ENCODE results near the gene GLMN.
"Not testable (repeated sequence)": the region's sequence is repeated elsewhere in the genome, so short reads cannot be mapped to it uniquely, and the experiment has no call there.

GLMN gene

DNA sequence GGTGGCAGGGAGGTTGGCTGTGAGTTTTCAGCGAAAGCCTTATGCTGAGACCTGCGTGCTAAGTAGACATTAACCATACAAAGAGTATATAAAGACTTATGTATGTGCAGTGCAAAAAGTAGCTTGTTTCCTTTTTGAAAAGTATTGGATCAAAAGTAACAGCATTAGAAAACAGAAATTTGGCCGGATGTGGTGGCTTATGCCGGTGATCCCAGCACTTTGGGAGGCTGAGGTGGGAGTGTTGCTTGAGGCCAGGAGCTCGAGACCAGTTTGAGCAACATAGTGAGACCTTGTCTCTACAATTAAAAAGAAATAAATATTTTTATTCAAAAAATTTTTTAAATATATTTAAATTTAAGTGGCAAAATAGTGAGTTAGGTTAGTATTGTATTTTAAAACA, 2.2 kb upstream of the GLMN start:
- TF ChIP-seq, protein P1, sequence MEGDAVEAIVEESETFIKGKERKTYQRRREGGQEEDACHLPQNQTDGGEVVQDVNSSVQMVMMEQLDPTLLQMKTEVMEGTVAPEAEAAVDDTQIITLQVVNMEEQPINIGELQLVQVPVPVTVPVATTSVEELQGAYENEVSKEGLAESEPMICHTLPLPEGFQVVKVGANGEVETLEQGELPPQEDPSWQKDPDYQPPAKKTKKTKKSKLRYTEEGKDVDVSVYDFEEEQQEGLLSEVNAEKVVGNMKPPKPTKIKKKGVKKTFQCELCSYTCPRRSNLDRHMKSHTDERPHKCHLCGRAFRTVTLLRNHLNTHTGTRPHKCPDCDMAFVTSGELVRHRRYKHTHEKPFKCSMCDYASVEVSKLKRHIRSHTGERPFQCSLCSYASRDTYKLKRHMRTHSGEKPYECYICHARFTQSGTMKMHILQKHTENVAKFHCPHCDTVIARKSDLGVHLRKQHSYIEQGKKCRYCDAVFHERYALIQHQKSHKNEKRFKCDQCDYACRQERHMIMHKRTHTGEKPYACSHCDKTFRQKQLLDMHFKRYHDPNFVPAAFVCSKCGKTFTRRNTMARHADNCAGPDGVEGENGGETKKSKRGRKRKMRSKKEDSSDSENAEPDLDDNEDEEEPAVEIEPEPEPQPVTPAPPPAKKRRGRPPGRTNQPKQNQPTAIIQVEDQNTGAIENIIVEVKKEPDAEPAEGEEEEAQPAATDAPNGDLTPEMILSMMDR (conservative IDR thresholded peaks at IDR 0.05; ENCODE audit: low read depth) = no peak
- POLR2A ChIA-PET (ENCODE audit: low non-redundant PET) = no interaction called here
- no peak for DNase-seq (ENCODE audit: low spot score)
- no peak overlapping the region for H3K27ac ChIP-seq
- CTCF ChIA-PET = interaction anchor here (0.5 to 0.7 kb wide), 3 partner anchors 54 to 402 kb away, joined by 3 read pairs; no protein-coding TSS in a partner anchor

DNA sequence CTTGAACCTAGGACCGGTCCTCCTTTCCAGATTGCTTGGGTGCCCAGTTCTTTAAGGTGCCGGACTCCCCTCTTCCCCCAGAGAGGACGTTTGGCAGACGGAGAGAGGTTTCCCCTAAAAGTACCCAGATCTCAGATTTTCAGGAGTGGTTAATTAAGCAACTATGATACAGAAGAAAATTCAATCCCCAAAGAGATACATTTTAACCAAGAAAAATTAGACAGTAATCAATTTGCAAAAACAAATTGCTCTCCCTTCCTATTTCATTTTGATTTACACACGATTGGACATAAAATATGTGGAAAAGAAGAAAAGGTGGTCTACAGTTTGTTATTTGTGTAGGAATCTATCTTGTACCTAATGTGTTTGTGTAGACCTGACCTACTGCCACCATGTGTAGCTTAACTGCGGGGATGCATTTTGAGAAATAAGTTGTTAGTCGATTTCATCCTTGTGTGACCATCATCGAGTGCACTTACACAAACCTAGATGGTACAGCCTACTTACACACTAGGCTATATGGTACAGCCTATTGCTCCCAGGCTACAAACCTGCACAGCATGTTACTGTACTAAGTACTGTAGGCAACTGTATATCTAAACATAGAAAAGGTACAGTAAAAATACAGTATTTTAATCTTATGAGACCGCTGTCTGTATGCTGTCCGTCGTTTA, 827 bp upstream of the GLMN start:
- ChIA-PET CTCF (interaction anchor here (1.2 kb wide), 1 partner anchor 11 kb away, joined by 8 read pairs; no protein-coding TSS in a partner anchor), POLR2A (ENCODE audit: low non-redundant PET) (interaction anchor here (0.6 kb wide), 1 partner anchor 27 kb away, joined by 5 read pairs; no protein-coding TSS in a partner anchor)
- no peak for DNase-seq (ENCODE audit: low spot score)
- TF ChIP-seq, protein P1 (conservative IDR thresholded peaks at IDR 0.05; ENCODE audit: low read depth) = no peak
- peak overlapping the region; percentile 92 for H3K27ac ChIP-seq

DNA sequence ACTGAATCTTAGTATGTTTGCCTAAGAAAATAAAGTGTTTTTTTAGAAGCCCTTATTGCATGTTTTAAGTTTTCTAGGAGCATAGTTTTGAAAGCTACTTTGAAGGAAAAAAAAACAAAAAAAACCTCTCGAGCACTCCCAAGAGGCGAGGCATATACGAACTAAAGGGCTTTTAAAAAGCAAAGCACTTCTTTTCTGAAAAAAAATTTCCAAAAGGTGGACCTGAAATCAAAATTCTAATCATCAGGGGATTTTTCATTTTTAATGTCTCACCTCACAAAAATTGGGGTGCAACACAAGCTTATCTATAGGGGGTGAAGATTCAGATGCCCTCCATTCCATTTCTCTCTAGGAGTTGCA, 594 bp downstream of the GLMN start:
- CTCF ChIA-PET = interaction anchor here (0.6 to 1.4 kb wide), 5 partner anchors 9 to 302 kb away, joined by 3 to 4 read pairs (median 3); no protein-coding TSS in a partner anchor

DNA sequence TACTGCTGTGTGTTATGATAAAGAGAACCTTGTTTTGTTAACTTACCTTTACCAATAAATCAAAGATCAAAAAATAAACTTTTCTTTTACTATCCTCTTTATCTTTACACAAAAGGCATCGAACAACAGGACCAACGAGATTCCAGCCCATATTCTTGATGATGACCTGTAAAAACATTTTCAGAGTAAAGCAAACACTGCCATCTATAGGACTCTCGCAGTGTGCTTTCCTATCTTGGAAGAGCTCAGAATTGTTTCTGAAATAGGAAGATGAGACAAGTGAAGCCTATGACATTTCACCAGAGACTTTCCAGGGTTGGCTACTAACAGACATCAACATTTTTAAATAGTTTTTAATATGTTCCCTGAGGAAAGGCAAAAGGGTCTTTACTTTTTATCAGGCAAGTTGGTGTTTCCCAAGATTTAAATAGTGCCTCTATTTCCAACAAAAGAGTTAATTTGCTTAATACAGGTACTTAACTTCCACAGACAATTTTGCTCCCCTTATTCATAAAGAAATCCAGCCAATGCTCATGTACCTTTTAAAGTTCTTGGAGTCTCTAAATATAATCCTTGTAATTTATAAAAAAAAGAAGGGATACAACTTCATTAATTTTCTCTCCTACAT, 7.3 kb downstream of the GLMN start:
- TF ChIP-seq, protein P1 (conservative IDR thresholded peaks at IDR 0.05; ENCODE audit: low read depth) = peak; percentile 81
- POLR2A ChIA-PET (ENCODE audit: low non-redundant PET) = no interaction called here
- H3K27ac ChIP-seq = no peak overlapping the region
- CTCF ChIA-PET = interaction anchor here (0.6 to 3.8 kb wide), 12 partner anchors 9 to 707 kb away, joined by 3 to 19 read pairs (median 4); no protein-coding TSS in a partner anchor
- DNase-seq (ENCODE audit: low spot score) = peak; percentile 36

More for the DNA sequence above, 594 bp downstream of the GLMN start:
- H3K27ac ChIP-seq = peak overlapping the region; percentile 92
- DNase-seq (ENCODE audit: low spot score) = peak; percentile 1
- POLR2A ChIA-PET (ENCODE audit: low non-redundant PET) = no interaction called here
- TF ChIP-seq, protein P1 (conservative IDR thresholded peaks at IDR 0.05; ENCODE audit: low read depth) = peak; percentile 46

GRCh38 chr1:92281411-92281810, 17.4 kb downstream of the GLMN start:
- CTCF ChIA-PET = interaction anchor here (0.6 kb wide), 1 partner anchor 8 kb away, joined by 3 read pairs; no protein-coding TSS in a partner anchor
- H3K27ac ChIP-seq; DNase-seq (ENCODE audit: low spot score); POLR2A ChIA-PET (ENCODE audit: low non-redundant PET): not testable (repeated sequence)

GRCh38 chr1:92279781-92280180, 19.0 kb downstream of the GLMN start:
- POLR2A ChIA-PET (ENCODE audit: low non-redundant PET); DNase-seq (ENCODE audit: low spot score); H3K27ac ChIP-seq: not testable (repeated sequence)
- CTCF ChIA-PET = interaction anchor here (0.6 kb wide), 2 partner anchors 15 to 104 kb away, joined by 3 read pairs; no protein-coding TSS in a partner anchor

DNA sequence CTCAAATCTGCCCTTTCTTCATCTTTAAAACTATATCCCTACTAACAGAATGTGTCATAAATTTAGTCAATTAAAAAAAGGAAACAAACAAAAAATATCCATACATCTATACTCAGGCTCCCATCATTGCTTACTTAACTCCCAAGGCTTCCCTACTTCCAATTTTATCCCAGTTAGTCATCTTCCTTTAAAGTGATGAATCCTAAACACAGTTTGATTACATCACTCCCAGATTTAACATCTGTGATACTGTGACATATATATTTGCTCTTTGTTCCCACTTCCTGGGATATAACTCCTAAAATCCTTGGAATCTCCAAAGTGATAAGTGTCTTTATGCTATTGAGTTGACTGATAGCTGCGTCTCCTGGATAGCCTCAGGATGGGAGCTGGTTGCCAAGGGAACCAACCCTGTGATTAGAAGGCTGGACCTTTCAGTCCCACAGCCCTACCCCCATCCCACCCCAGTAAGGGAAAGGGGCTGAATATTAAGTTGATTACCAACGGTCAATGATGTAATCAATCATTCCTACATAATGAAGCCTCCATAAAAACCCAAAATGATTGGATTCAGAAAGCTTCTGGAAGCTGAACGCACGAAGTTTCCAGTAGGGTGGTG, 21.6 kb downstream of the GLMN start:
- CTCF ChIA-PET = no interaction called here
- no peak overlapping the region for H3K27ac ChIP-seq
- POLR2A ChIA-PET (ENCODE audit: low non-redundant PET) = no interaction called here
- DNase-seq (ENCODE audit: low spot score) = peak; percentile 42
- TF ChIP-seq, protein P1 (conservative IDR thresholded peaks at IDR 0.05; ENCODE audit: low read depth) = no peak
